ENCODE data around the gene ZSCAN5B.
"Not testable (repeated sequence)": the region's sequence is repeated elsewhere in the genome, so short reads cannot be mapped to it uniquely, and the experiment has no call there.

ZSCAN5B gene

DNA sequence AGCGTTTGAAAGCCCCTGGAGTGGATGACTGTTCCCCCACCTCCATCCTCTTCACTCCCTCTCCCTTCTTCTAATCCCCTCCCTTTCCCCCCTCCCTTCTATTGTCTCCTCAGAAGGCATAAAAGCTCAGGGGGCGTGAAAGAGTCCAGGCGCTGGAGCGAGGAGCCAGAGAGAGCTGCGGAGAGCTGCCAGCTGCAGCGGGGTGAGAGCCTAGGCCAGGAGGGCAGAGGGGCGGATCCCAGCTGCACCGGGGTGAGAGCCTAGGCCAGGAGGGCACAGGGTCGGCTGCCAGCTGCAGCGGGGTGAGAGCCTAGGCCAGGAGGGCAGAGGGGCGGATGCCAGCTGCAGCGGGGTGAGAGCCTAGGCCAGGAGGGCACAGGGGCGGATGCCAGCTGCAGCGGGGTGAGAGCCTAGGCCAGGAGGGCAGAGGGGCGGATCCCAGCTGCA, 21.7 kb downstream of the ZSCAN5B start, which contains the start of gene GALP:
Gene GALP (plus strand): TSS at position 148 of the 447 bp plus-strand sequence. CDS start 1,101 bp downstream, outside the sequence.
- not testable (repeated sequence) for DNase-seq

DNA sequence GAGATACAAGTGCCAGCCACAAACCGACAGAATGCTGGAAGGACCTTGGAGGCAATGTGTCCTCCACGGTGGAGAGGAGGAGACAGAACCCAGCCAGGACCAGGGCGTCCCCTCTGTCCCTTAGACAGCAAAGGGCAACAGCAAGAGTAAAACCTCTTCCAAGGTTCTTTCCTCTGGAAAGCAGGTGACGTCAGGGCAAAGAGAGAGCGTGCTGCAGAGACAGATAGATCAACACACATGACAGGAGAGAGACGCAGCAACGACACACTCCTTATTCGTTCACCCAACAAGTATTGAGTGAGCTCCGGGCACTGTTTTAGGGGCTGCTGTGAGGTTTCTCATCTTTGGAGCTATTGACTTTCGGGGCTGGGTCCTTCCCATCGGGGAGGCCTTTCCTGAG, 23.0 kb downstream of the ZSCAN5B start:
- DNase-seq, result no peak

DNA sequence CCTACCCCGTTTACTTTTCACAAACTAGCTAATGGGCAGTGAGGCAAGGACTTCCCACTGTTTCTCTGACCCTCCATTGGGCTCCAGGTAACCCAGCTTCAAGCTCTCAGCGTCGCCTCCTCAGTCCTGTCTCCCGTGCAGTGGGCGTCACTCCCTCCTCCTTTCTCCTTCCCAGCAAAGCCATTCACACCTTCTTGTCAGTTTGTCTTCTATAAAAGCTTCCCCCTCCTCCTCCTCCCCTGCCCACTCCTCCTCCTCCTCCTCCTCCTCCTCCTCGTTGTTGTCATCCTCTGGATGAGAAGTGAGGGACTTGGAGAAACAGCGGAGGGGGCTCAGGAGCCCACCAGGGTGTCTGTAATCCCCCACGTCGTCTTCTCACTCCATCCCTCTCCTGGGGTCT, 23.5 kb downstream of the ZSCAN5B start:
- no peak for DNase-seq

DNA sequence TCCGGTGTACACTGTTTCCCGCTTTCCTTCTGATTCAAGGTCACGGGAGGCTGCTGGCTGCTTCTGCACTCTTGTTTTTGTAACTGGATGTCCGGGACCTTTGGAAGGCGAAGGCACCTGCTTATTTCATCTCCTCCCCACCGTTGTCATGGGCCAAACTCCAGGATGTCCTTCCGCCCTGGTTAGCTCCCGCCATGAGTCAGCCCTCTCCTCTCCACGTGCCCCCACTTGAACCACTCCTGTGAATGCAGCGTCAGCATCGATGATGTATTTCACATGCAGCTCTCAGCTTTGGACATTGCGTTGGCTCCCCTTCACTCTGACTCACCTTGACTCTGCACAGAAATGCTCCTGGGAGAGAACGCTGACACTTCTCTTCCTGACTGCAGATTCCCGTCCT, 27.3 kb downstream of the ZSCAN5B start:
- no peak for DNase-seq

DNA sequence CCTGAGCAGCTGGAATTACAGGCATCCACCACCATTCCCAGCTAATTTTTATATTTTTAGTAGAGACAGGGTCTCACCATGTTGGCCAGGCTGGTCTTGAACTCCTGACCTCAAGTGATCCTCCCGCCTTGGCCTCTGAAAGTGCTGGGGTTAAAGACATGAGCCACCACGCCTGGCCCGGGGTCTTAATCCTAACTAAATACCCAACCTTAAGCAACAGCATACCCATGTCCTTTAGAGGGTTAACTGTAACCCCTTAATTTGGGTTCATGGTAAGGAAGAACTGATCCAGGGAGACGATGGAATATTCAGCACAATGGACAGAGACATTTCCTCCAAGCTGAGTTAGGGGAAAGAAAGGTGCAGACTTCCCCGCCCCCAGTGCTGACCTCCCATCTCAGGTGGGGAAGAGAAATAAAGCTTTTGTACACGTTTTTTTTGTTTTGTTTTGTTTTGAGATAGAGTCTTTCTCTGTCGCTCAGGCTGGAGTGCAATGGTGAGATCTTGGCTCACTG, 30.5 kb downstream of the ZSCAN5B start:
- no peak for DNase-seq

DNA sequence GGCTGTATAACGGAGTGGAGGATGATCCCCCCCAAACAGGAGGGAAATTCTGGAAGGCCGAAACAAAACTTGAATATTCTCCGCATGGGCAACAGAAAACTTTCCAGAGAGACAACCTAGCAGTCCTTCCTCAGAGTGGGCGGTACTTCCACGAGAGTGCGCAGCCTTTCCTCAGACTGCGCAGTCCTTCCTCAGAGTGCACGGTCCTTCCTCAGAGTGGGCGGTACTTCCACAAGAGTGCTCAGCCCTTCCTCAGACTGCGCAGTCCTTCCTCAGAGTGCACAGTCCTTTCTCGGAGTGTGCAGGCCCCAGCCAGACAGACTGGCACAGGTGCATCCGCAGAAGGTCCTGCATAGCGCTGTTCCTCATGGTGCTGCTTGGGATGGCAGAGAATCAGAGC, 34.5 kb downstream of the ZSCAN5B start:
- DNase-seq, result no peak

DNA sequence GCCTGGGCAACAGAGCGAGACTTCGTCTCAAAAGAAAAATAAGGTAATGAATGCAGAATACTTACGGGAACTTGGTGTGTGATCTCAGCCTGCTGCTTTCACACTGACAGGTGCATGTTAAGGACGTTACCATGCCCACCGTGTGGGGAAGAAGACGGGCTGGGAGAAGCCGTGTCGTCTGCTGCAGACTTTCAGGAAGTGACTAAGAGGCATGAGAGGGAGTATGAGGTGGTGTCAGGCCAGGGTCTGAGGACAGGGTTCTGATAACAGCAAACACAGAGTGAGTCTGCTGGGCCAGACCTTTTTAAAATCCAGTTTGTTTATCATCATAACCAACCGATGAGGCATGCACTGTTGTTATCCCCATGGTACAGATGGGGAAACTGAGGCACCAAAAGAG, 35.3 kb downstream of the ZSCAN5B start:
- DNase-seq, result no peak

DNA sequence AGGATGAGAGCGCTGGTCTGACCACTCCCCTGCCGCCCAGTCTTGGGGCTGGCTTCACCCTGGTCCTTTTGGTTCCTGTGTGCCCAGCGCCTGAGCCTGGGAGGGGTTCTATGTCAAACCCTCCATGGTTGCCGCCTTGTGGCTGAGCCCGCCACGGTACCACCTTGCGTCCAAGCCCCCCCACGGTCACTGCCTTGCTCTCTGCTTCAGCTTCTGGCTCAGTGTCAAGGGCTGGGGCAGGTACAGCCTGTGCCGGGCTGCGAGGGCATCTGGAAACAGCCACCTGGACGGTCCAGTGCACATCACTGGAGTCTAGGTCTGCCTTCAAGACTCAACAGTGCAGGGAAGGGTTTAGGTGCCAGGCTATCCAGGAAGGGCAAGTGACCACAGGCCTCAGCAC, 36.0 kb downstream of the ZSCAN5B start:
- DNase-seq, result no peak

DNA sequence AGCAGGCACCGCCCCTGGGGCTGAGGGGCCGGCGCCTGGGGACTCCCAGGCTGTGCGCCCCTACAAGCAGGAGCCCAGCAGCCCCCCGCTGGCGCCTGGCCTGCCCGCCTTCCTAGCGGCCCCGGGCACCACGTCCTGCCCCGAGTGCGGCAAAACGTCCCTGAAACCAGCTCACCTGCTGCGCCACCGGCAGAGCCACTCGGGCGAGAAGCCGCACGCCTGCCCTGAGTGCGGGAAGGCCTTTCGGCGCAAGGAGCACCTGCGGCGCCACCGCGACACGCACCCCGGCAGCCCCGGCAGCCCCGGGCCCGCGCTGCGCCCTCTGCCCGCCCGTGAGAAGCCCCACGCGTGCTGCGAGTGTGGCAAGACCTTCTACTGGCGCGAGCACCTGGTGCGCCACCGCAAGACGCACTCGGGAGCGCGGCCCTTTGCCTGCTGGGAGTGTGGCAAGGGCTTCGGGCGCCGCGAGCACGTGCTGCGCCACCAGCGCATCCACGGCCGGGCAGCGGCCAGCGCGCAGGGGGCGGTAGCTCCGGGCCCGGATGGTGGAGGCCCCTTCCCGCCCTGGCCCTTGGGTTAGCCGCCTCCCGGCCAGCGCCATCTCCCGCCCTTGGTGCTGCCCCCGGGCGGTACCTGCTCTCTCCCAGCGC, 37.8 kb downstream of the ZSCAN5B start:
- DNase-seq, result no peak

DNA sequence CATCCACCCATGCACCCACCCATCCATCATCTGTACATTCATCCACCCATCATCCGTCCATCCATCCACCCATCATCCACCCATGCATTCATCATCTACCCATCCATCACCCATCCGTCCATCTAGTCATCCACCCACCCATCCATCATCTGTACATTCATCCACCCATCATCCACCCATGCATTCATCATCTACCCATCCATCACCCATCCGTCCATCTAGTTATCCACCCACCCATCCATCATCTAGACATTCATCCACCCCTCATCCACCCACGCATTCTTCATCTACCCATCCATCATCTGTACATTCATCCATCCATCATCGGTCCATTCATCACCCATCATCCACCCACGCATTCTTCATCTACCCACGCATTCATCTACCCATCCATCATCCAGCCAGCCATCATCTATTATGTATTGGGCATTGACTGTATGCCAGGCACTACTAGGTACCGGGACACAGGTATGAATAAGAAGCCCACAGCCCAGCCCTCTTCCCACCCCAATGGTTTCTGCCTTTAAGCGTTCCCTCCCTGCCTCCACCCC, 38.5 kb downstream of the ZSCAN5B start:
- DNase-seq, result no peak

DNA sequence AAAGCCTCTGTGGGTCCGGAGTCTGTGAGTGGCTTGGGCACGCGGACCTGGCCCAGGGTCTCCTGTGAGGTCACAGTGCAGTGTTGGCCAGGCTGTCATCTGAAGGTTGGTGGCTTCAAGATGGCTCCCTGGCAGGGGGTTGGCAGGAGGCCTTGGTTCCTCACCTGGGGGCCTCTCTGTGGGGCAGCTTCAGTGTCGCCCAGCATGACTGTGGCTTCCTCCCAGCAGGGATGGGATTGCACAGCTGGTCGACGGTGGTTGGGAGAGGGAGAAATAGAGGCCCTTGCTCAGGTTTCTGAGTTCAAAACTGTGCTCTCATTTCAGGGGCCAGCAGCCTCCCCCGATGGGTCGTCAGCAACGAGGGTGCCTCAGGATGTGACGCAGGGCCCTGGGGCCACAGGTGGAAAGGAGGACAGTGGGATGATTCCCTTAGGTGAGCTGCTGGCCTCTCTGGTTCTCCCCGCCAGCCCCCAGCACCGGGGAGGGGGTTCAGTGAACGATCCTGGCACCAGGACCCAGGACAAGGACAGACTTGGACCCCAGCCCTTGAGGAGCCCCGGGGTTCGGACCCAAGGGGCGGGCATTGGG, 39.3 kb downstream of the ZSCAN5B start:
- DNase-seq, result no peak

DNA sequence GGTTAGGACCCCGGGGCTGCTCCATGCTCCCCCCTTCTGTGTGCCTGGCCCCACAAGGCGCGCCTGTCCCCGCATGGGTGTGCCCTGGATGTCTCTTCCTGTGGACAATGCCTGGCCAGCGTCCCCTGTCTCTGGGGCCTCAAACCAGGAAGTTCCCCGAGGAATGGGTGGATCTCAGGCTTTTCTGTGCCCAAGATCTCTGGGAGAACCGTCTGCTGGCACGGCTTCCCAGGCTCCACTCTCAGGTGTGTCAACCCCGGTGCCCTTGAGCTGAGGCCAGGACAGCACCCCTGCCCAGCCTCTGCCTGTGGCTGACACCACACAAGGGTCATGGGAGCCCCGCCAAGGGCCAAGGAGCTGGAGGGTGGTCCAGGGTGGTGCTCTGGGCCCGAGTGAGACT, 40.8 kb downstream of the ZSCAN5B start:
- DNase-seq, result no peak

DNA sequence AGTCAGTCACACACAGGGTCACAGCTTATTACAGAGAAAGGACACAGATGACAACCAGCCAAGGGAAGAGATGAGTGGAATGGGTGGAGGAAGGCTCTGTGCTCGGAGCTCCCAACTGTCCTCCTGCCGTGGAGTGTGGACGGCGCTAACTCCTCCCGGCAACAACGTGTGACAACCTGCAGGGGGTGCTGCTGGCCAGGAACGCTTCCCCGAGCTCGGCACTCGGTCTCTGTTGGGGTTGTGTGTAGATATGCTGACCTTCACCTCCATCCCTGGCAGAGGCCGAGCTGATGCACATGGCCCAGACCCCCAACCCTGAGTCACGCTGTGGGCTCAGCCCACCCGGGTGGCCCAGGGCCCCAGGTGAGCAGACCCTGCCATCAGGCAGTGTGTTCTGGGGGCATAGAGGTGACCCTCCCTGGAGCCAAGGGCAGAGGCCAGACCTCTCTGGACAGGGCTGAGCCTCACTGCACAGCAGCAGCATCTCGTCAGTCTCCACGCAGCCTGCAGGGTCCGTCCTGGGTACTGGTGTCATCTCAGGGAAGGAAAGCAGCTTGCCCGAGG, 42.4 kb downstream of the ZSCAN5B start:
- no peak for DNase-seq

DNA sequence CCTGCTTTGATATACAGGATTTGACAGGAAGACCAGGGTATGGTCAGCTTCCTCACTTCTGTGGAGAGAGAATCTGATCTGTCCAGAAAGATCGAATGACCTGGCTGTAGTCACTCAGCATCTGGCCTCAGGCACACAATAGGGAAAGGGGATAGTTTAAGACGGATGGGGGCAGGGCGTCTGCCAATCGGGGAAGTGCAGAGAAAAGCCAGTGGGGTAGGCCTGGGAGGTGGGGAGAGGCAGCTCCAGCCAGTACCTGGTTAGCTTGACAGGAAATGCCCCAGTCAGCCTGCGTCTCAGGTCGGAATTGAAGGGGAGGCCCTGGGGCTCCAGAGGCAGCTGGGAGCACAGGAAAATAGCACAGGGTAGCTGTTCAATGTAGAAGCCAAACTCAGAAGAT, 44.1 kb downstream of the ZSCAN5B start:
- DNase-seq, result no peak

DNA sequence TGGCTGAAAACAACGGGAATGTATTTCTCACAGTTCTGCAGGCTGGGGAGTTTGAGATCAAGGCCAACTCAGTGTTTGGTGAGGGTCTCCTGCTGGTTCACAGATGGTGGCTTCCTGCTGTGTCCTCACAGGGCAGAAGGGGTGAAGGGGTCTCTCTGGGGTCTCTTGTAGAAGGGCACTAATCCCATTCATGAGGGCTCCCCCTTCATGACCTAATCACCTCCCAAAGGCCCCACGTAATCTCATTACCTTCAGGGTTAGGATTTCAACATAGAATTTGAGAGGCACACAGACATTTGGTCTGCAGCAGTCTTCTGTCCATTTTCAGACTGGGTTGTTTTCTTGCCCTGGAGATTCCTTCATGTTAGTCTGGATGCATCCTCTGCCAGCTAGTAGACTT, 44.9 kb downstream of the ZSCAN5B start:
- DNase-seq, result no peak

DNA sequence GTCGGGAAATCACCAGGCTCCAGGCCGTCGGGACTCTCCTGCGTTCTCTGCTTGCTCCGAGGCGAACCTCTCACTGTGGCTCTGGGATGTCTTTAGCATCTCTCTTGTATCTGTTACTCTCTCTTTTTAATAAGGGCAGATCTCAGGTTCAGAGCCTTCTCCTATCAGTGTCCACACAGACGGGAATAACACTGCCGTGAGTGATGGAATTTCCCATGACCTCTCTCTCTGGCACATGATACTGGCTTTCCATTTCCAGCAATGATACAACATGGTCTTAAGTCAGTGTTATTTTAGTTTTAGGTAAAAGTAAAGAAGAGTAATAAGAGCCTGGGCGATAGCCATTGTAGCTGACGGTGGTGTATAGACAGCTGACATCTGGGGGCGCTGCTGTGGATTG, 47.2 kb downstream of the ZSCAN5B start:
- no peak for DNase-seq

DNA sequence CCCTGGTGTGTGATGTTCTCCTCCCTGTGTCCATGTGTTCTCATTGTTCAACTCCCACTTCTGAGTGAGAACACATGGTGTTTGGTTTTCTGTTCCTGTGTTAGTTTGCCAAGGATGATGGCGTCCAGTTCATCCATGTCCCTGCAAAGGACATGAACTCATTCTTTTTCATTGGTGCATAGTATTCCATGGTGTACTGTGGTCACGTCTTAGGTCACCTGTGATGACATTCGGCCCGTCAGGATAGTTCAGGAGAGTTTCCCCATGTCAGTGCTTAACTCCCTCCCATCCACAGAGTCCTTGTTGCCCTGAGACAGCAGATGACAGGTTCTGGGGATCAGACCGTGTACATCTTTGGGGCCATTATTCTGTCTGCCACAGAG, 47.9 kb downstream of the ZSCAN5B start:
- DNase-seq, result no peak

DNA sequence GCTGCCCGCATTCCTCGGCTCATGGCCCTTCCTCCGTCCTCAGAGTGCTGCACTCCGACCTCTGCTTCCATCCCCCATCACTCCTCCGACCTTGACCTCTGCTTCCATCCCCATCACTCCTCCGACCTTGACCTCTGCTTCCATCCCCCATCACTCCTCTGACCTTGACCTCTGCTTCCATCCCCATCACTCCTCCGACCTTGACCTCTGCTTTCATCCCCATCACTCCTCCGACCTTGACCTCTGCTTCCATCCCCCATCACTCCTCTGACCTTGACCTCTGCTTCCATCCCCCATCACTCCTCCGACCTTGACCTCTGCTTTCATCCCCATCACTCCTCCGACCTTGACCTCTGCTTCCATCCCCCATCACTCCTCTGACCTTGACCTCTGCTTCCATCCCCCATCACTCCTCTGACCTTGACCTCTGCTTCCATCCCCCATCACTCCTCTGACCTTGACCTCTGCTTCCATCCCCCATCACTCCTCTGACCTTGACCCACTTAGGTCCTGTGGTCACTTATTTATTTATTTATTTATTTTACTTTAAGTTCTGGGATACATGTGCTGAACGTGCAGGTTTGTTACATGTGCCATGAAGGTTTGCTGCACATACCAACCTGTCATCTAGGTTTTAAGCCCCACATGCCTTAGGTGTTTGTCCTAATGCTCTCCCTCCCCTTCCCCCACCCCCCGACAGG, 48.5 kb downstream of the ZSCAN5B start:
- DNase-seq, result not testable (repeated sequence)

DNA sequence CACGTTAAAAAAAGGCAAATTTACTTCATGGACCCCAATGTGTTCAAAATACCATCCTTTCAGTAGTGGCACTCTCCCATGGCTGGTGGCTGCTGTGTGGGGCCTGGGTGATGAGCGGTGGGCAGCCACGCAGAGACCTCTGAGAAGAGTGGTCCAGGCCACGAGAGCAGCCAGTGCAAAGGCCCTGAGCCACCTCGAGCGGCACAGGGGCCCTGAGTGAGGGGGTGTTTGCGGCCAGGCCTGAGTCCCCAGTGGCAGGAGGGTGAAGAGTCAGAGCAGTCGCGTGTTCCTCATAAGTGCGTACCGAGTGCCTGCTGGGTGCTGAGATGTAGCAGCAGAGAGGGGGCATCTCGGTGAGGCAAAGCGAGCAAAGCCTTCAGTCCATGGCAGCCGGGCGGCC, 49.5 kb downstream of the ZSCAN5B start:
- no peak for DNase-seq

DNA sequence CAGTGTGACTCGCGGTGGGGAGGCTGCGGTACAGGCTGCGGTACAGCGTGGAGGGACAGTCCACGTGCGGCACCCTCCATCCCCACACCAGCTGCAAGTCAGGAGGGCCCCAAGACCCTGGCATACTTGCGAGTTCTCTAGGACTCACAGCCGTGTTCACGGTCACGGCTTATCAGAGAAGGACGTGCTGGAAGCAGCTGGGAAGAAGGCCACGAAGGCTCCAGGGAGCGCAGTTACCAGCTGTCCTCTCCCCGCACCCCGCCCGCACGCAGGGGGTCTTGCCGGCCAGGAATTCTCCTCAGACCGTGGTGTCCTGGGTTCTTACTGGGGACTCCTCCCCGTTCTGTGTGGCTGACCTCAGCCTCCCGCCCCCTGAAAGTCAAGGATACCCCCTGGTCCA, 50.3 kb downstream of the ZSCAN5B start:
- no peak for DNase-seq

DNA sequence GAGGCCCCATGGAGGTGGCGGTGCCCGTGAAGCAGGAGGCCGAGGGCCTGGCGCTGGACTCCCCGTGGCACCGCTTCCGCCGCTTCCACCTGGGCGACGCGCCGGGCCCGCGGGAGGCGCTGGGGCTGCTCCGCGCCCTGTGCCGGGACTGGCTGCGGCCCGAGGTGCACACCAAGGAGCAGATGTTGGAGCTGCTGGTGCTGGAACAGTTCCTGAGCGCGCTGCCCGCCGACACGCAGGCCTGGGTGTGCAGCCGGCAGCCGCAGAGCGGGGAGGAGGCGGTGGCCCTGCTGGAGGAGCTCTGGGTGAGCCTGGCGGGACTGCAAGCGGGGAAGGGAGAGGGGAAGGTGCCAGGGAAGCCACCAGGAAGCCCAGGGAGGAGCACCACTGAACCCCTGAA, 50.7 kb downstream of the ZSCAN5B start:
- no peak for DNase-seq

DNA sequence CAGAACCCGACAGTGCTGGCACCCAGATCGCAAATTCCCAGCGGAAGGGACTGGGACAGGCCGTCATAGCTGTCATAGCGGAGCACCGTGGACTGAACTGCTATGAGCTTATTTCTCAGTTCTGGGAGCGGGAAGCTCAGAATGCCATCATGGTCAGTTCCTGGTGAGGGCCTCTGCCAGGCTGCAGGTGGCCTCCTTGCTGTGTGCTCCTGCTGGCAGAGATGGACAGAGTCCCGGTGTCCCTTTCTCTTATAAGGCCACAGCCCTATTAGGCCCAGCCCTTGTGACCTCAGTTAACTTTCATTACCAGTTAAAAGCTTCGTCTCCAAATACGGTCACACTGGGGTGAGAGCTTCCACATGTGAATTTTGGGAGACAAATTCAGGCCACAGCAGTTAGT, 51.9 kb downstream of the ZSCAN5B start:
- no peak for DNase-seq

DNA sequence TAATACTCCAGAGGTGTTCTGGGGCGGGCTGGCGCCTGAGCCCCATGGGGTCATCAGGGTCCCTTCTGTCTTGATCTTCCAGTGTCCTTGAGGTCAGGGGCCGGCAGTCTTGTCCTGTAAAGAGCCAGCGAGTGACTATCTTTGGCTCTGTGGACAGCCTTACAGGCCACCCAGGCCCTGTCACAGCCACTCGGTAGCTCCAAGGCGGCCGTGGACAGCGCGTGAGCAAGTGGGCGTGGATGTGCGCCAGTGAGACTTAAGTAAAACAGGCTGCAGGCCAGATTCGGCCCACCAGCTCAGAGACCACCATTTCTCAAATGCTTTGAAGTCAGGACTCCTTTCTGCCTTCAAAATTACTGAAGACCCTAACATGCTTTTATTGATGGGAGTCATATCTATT, 52.8 kb downstream of the ZSCAN5B start:
- no peak for DNase-seq

DNA sequence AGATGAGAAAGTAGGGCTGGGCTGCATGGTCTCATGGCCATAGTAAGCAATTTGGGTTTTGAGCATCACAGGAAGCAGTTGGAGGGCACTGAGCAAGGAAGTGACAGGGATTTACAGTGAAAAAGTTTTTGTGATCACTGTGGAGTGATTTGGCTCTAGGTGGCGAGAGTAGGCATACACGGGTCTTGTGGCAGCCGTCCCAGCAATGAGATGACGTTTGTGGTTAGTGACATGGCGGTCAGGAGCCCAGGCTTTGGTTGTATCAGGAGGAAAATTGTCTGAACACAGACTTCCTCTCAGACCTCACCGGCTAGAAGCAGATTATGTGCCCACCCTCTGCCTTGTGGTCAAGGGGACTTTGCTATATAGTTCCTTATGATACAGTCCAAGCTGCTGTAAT, 53.2 kb downstream of the ZSCAN5B start:
- DNase-seq, result no peak
